T-helper 2 cell treated with Interferon-gamma antibody and Interleukin-4, amounts not matched to agents 5 μg/mL and 100 μg/mL, for 36 hours (primary cell): ENCODE measurements around the gene HGFAC.

Experiments used
- DNase-seq: peaks from one replicate; pipeline ENCODE4 v3.0.0; 2021; ENCODE audit warnings: low spot score
- H3K27ac Mint-ChIP-seq: one replicate; pipeline ENCODE4 v1.8.0; 2021; ENCODE audit warnings: mild to moderate bottlenecking, mixed read lengths
- H3K27me3 Mint-ChIP-seq: one replicate; pipeline ENCODE4 v1.8.0; 2021; ENCODE audit warnings: low read depth, mixed read lengths
- H3K36me3 Mint-ChIP-seq: one replicate; pipeline ENCODE4 v1.8.0; 2021; ENCODE audit warnings: low read depth, mixed read lengths
- H3K4me1 Mint-ChIP-seq: one replicate; pipeline ENCODE4 v1.8.0; 2021; ENCODE audit warnings: low read depth, mixed read lengths
- H3K4me3 Mint-ChIP-seq: one replicate; pipeline ENCODE4 v1.8.0; 2022; ENCODE audit warnings: mild to moderate bottlenecking, moderate library complexity, mixed read lengths
- H3K9me3 Mint-ChIP-seq: one replicate; pipeline ENCODE4 v1.8.0; 2021; ENCODE audit warnings: mixed read lengths

Gene HGFAC

GRCh38 chr4:3416270-3416669 is 25.5 kb upstream of the HGFAC start:
- no peaks in the 10 kb centered on the region for H3K4me1 Mint-ChIP-seq
- DNase-seq = no peak

DNA sequence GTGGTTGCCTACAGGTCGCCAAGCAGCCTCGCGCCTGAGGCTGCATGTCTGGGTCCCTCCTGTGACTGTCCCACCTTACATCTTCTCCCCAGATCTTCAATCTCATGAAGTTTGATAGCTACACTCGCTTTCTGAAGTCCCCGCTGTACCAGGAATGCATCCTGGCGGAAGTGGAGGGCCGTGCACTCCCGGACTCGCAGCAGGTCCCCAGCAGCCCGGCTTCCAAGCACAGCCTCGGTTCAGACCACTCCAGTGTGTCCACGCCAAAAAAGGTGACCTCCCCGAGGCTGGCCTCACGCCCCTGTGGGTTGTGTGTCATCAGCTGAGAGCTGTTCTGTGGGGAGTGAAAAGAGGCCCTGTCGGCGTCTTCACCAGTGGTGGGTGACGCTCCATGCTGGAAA is 24.9 kb upstream of the HGFAC start:
- no peaks in the 10 kb centered on the region for H3K4me1 Mint-ChIP-seq
- H3K4me3 Mint-ChIP-seq = no peak overlapping the region
- no peaks in the 10 kb centered on the region for H3K36me3 Mint-ChIP-seq
- DNase-seq = no peak
- no peak overlapping the region for H3K27ac Mint-ChIP-seq
- no peaks in the 10 kb centered on the region for H3K9me3 Mint-ChIP-seq
- H3K27me3 Mint-ChIP-seq = no peaks in the 10 kb centered on the region

More at GRCh38 chr4:3416270-3416669, 25.5 kb upstream of the HGFAC start:
- no peak overlapping the region for H3K27ac Mint-ChIP-seq
- H3K4me3 Mint-ChIP-seq = no peak overlapping the region
- H3K9me3 Mint-ChIP-seq = no peaks in the 10 kb centered on the region
- H3K27me3 Mint-ChIP-seq = no peaks in the 10 kb centered on the region
- H3K36me3 Mint-ChIP-seq = no peaks in the 10 kb centered on the region

GRCh38 chr4:3417448-3417847 is 24.3 kb upstream of the HGFAC start:
- no peaks in the 10 kb centered on the region for H3K4me1 Mint-ChIP-seq
- H3K27me3 Mint-ChIP-seq = no peaks in the 10 kb centered on the region
- H3K36me3 Mint-ChIP-seq = no peaks in the 10 kb centered on the region
- no peaks in the 10 kb centered on the region for H3K9me3 Mint-ChIP-seq
- no peak for DNase-seq
- H3K4me3 Mint-ChIP-seq = no peak overlapping the region
- no peak overlapping the region for H3K27ac Mint-ChIP-seq

DNA sequence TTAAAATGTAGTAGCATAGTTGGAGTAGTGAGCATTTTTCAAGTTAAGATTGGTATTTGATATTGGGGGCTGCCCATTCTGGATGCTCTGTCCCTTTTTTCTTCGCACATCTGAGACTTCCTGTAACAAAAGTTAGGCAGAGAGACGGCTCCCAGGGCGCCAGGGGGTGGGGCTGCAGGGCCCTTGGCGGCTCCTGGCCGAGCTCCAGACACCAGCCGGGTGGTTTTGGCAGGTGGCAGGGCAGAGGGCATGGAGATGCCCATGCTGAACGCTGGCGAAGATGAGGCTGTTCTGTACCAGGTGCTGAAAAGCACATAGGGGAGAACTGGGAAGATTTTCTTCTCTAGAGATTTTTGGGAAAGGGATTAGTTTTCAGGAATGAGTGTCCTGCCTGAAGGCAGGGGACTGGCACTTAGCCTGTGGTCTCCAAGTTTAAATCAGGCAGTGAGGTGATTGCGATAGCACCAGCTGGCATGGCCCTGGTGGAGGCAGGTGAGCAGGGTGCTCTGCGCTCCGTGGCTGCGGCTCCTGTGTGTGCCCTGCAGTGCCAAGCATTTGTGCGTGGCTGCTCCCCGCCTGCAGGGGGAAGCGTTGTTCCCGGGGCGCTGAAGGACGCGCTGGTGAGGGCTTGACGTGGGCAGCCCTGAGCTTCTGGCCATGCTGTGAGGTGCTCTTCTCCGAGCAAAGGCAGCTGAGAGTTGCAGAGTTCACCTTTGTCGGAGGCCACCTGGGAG is 23.6 kb upstream of the HGFAC start:
- H3K4me3 Mint-ChIP-seq = no peak overlapping the region
- H3K4me1 Mint-ChIP-seq = no peaks in the 10 kb centered on the region
- no peaks in the 10 kb centered on the region for H3K9me3 Mint-ChIP-seq
- H3K27me3 Mint-ChIP-seq = no peaks in the 10 kb centered on the region
- no peaks in the 10 kb centered on the region for H3K36me3 Mint-ChIP-seq
- no peak overlapping the region for H3K27ac Mint-ChIP-seq
- no peak for DNase-seq

- Mint-ChIP-seq H3K9me3 (no peaks in the 10 kb centered on the region), H3K36me3 (no peaks in the 10 kb centered on the region), H3K4me1 (no peaks in the 10 kb centered on the region), H3K27ac (no peak overlapping the region), H3K27me3 (no peaks in the 10 kb centered on the region), H3K4me3 (no peak overlapping the region)
- no peak for DNase-seq
These were observed 21.7 kb upstream of the HGFAC start for GRCh38 chr4:3419836-3420605.

- H3K9me3 Mint-ChIP-seq = no peaks in the 10 kb centered on the region
- H3K27ac Mint-ChIP-seq = no peak overlapping the region
- H3K4me3 Mint-ChIP-seq = no peak overlapping the region
- DNase-seq = no peak
- no peaks in the 10 kb centered on the region for H3K36me3 Mint-ChIP-seq
- H3K27me3 Mint-ChIP-seq = no peaks in the 10 kb centered on the region
- no peaks in the 10 kb centered on the region for H3K4me1 Mint-ChIP-seq
These were observed 21.2 kb upstream of the HGFAC start for GRCh38 chr4:3420606-3420955.

DNA sequence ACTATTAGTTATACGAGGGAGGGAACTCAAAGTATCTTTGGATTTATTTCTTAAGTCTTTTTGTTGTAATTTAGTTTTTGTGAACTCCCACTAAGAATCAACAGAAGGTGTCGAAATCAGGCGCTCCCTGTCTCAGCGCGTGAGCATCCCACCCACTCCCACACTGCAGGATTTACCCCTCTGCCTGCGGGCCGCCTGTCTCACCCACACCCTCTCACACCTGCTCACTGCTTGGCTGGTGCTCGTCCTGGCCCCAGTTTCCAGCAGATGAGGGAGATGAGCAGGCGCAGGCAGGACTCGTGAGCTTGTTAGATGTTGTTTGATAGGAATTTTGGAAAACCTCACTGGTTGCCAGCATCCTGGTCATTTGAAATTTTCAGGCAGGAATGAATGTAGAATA is 20.8 kb upstream of the HGFAC start:
- Mint-ChIP-seq H3K27me3 (no peaks in the 10 kb centered on the region), H3K9me3 (no peaks in the 10 kb centered on the region), H3K27ac (no peak overlapping the region), H3K36me3 (no peaks in the 10 kb centered on the region), H3K4me3 (no peak overlapping the region), H3K4me1 (no peaks in the 10 kb centered on the region)
- no peak for DNase-seq

DNA sequence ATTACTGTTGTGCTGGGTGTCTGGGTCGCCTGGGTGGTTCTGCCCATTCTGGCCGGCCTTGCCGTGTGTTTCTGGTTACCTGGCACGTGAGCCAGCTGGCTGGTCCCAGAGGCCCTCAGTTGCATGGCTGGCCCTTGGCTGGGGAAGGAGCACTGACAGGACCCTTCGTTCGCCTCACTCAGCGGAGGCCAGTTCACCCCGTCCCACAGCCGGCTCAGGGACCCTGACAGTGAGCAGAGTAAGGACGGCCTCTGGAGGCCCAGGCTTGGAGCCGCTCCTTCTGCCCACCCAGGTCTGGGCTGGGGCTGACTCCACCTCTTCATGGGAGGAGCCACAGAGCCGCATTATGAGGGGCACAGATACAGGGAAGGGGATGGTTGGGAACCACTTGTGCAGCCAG is 20.3 kb upstream of the HGFAC start:
- H3K9me3 Mint-ChIP-seq = no peaks in the 10 kb centered on the region
- no peak overlapping the region for H3K4me3 Mint-ChIP-seq
- H3K27ac Mint-ChIP-seq = no peak overlapping the region
- H3K27me3 Mint-ChIP-seq = no peaks in the 10 kb centered on the region
- no peaks in the 10 kb centered on the region for H3K36me3 Mint-ChIP-seq
- no peaks in the 10 kb centered on the region for H3K4me1 Mint-ChIP-seq
- no peak for DNase-seq

DNA sequence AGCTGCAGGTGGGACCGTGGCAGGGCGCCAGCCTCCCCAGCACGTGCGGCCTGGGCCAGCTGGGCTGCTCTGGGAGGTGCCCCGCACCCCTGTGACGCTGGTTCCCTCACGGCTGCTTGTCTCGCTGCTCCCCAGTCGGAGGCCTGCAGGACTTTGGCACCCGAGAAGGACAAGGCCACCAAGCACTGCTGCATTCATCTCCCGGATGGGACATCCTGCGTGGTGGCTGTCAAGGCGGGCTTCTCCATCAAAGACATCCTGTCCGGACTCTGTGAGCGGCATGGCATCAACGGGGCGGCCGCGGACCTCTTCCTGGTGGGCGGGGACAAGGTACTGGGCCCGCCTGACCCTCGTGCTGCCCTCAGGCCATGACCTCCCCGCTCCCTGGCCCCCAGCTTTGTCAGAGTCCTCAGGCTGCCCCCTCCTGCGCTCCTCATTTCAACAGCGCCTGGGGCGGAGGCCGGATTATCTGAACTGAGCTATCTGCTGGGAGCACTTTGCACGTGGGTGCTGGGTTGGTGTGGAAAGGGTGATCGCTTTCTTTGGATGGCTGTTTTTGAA is 19.4 kb upstream of the HGFAC start:
- Mint-ChIP-seq H3K4me1 (no peaks in the 10 kb centered on the region), H3K36me3 (no peaks in the 10 kb centered on the region), H3K27me3 (no peaks in the 10 kb centered on the region), H3K27ac (no peak overlapping the region), H3K9me3 (no peaks in the 10 kb centered on the region), H3K4me3 (no peak overlapping the region)
- no peak for DNase-seq

GRCh38 chr4:3422808-3423297 is 18.9 kb upstream of the HGFAC start:
- Mint-ChIP-seq H3K9me3 (no peaks in the 10 kb centered on the region), H3K4me1 (no peaks in the 10 kb centered on the region), H3K36me3 (no peaks in the 10 kb centered on the region), H3K27me3 (no peaks in the 10 kb centered on the region), H3K4me3 (no peak overlapping the region), H3K27ac (no peak overlapping the region)
- DNase-seq = no peak

GRCh38 chr4:3423406-3423805 is 18.4 kb upstream of the HGFAC start:
- Mint-ChIP-seq H3K27me3 (no peaks in the 10 kb centered on the region), H3K36me3 (no peaks in the 10 kb centered on the region), H3K4me1 (no peaks in the 10 kb centered on the region), H3K27ac (no peak overlapping the region), H3K4me3 (no peak overlapping the region), H3K9me3 (no peaks in the 10 kb centered on the region)
- no peak for DNase-seq

GRCh38 chr4:3423952-3424351 is 17.8 kb upstream of the HGFAC start:
- H3K27ac Mint-ChIP-seq = no peak overlapping the region
- H3K27me3 Mint-ChIP-seq = no peaks in the 10 kb centered on the region
- DNase-seq = no peak
- no peaks in the 10 kb centered on the region for H3K4me1 Mint-ChIP-seq
- no peak overlapping the region for H3K4me3 Mint-ChIP-seq
- H3K9me3 Mint-ChIP-seq = no peaks in the 10 kb centered on the region
- H3K36me3 Mint-ChIP-seq = no peaks in the 10 kb centered on the region

GRCh38 chr4:3424522-3425095 is 17.2 kb upstream of the HGFAC start:
- no peaks in the 10 kb centered on the region for H3K4me1 Mint-ChIP-seq
- no peak overlapping the region for H3K27ac Mint-ChIP-seq
- H3K27me3 Mint-ChIP-seq = no peaks in the 10 kb centered on the region
- H3K4me3 Mint-ChIP-seq = no peak overlapping the region
- H3K9me3 Mint-ChIP-seq = no peaks in the 10 kb centered on the region
- DNase-seq = no peak
- no peaks in the 10 kb centered on the region for H3K36me3 Mint-ChIP-seq

DNA sequence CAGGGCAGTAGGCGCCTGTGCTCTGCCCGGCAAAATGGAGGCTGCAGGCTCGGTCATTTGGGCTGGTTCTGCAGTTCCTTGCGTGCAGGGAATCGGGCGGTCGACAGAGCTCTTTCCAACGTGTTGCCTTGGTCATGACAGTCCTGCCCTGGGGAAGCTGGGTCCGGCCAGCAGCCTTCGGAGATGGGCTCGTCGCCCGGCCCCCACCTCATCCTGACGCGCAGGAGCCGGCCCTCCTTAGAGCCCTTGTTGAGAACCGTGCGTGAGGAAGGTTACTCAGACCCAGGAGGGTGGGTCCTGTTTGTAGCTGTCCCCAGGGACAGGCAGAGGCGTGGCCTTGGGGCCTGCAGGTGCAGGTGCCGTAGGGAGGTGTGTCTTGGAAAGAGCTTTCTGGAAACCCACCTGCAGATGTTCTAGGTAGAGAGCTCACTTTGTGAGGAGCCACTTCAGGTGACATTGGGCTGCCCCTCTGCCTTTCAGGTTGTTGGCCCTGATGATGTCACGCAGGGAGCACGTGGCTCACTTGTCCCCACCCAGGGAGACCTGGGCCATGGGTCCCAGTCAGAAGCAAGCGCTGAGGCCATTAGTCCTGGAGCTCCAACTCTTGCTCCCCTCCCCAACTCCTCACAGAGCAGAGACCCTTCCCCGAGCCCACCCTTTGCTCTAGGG is 15.2 kb upstream of the HGFAC start:
- Mint-ChIP-seq H3K27ac (no peak overlapping the region), H3K36me3 (no peaks in the 10 kb centered on the region), H3K4me3 (no peak overlapping the region), H3K4me1 (no peaks in the 10 kb centered on the region), H3K27me3 (no peaks in the 10 kb centered on the region), H3K9me3 (no peaks in the 10 kb centered on the region)
- no peak for DNase-seq
